CD8-positive, alpha-beta memory T cell (primary cell): Measurements from ENCODE around the gene ZFR2. TPM values are rescaled to one million over a fixed set of nuclear protein-coding genes. Genes with fewer than 3 reads are reported as not detected.
"Not testable (repeated sequence)": the region's sequence is repeated elsewhere in the genome, so short reads cannot be mapped to it uniquely, and the experiment has no call there.

Experiments used
- CTCF ChIA-PET: fragments of 350-600 bp; sonication (Branson Sonifier 250); formaldehyde crosslinking; loops from one replicate; lab custom pipeline; 2021; ENCODE audit warnings: antibody characterized with exemption; lab: Charles Lee
- POLR2A ChIA-PET: fragments of 350-600 bp; sonication (Branson Sonifier 250); formaldehyde crosslinking; loops from one replicate; lab custom pipeline; 2021; ENCODE audit warnings: antibody characterized with exemption; lab: Charles Lee
- DNase-seq, 5 donors: peaks; one replicate each; pipeline versions ENCODE4 v3.0.0 to v3.0.0-alpha.2; 2020 to 2022; ENCODE audit warnings: mixed read lengths in 1 of 5
- H3K27ac ChIP-seq: one replicate; pipeline ENCODE4 v1.7.0; 2013; ENCODE audit warnings: low read depth, mild to moderate bottlenecking, low read length, moderate library complexity
- H3K27me3 ChIP-seq: 2 replicates; pipeline ENCODE4 v1.7.0; 2013; ENCODE audit warnings: low read length, mild to moderate bottlenecking; ENCODE audit not compliant: insufficient read depth, poor library complexity, severe bottlenecking
- H3K36me3 ChIP-seq: 2 replicates; pipeline ENCODE4 v1.7.0; 2013; ENCODE audit warnings: mild to moderate bottlenecking, low read length, moderate library complexity; ENCODE audit not compliant: insufficient read depth
- H3K4me1 ChIP-seq: 2 replicates; pipeline ENCODE4 v1.7.0; 2013; ENCODE audit warnings: mild to moderate bottlenecking, low read length, moderate library complexity; ENCODE audit not compliant: insufficient read depth
- H3K4me3 ChIP-seq: 2 replicates; pipeline ENCODE4 v1.7.0; 2013; ENCODE audit warnings: mild to moderate bottlenecking, low read length
- H3K9me3 ChIP-seq: 2 replicates; pipeline ENCODE4 v1.7.0; 2013; ENCODE audit warnings: mild to moderate bottlenecking, low read length
- H3K27ac Mint-ChIP-seq, 8 donors: one replicate each; pipeline ENCODE4 v1.8.0; 2020 to 2021; ENCODE audit warnings: mixed read lengths in 8 of 8, mild to moderate bottlenecking in 6 of 8, inconsistent platforms in 3 of 8, moderate library complexity in 3 of 8
- H3K27me3 Mint-ChIP-seq, 2 donors: one replicate each; pipeline ENCODE4 v1.8.0; 2020 to 2021; ENCODE audit warnings: mixed read lengths in 2 of 2, mild to moderate bottlenecking in 1 of 2, moderate library complexity in 1 of 2
- H3K36me3 Mint-ChIP-seq, 3 donors: one replicate each; pipeline ENCODE4 v1.8.0; 2020 to 2021; ENCODE audit warnings: mixed read lengths in 3 of 3, inconsistent platforms in 1 of 3, mild to moderate bottlenecking in 1 of 3
- H3K4me1 Mint-ChIP-seq, 3 donors: one replicate each; pipeline ENCODE4 v1.8.0; 2020 to 2021; ENCODE audit warnings: mixed read lengths in 3 of 3, inconsistent platforms in 1 of 3, mild to moderate bottlenecking in 1 of 3
- H3K4me3 Mint-ChIP-seq, 7 donors: one replicate each; pipeline ENCODE4 v1.8.0; 2020 to 2021; ENCODE audit warnings: mixed read lengths in 7 of 7, mild to moderate bottlenecking in 6 of 7, moderate library complexity in 4 of 7, inconsistent platforms in 2 of 7
- H3K9me3 Mint-ChIP-seq, 5 donors: one replicate each; pipeline ENCODE4 v1.8.0; 2020 to 2022; ENCODE audit warnings: mixed read lengths in 5 of 5, mild to moderate bottlenecking in 3 of 5, moderate library complexity in 2 of 5, inconsistent platforms in 1 of 5
- polyA plus RNA-seq: library from polyadenylated mRNA; unstranded; fragments of 300-500 nt; fragmentation: Illumina TruSeq; gene quantifications from one replicate; pipeline ENCODE4 v1.2.3, GENCODE V29; 2021
- total RNA-seq, 2 experiments: library from RNA; stranded (reverse); gene quantifications; one replicate each; pipeline ENCODE4 v1.2.3, GENCODE V29; 2021

The ZFR2 gene
- total and polyA plus RNA-seq, 3 experiments from 2014 or later, result 0.57 to 4.8 (median 0.71) TPM

- Mint-ChIP-seq H3K36me3 (no peaks in the 10 kb centered on the region), H3K27ac (no peak overlapping the region), H3K27me3 (peaks cover 6 to 11% of the 10 kb centered on the region in 2 donors), H3K4me1 (peaks cover 7 to 10% (median 8%) of the 10 kb centered on the region in 3 donors), H3K4me3 (no peak overlapping the region), H3K9me3 (peaks cover 0 to 4% (median 0%) of the 10 kb centered on the region in 5 donors)
- Histone ChIP-seq H3K9me3 (no peaks in the 10 kb centered on the region), H3K4me1 (no peaks in the 10 kb centered on the region), H3K36me3 (no peaks in the 10 kb centered on the region), H3K27ac (no peak overlapping the region), H3K27me3 (no peaks in the 10 kb centered on the region), H3K4me3 (no peak overlapping the region)
- ChIA-PET CTCF (no interaction called here), POLR2A (no interaction called here)
- no peak for DNase-seq
Observed at GRCh38 chr19:3902317-3902973, 33.6 kb upstream of the ZFR2 start.

- H3K4me1 Mint-ChIP-seq, result peaks cover 7 to 10% (median 8%) of the 10 kb centered on the region in 3 donors
- peak overlapping the region in 1 of 7 donors; percentile 63 for H3K4me3 Mint-ChIP-seq
- DNase-seq, result no peak
- H3K27ac Mint-ChIP-seq, result peak overlapping the region in 1 of 8 donors; percentile 57
- no peaks in the 10 kb centered on the region for H3K27me3 ChIP-seq
- H3K27me3 Mint-ChIP-seq, result peaks cover 3 to 7% of the 10 kb centered on the region in 2 donors
- no peaks in the 10 kb centered on the region for H3K36me3 Mint-ChIP-seq
- H3K9me3 ChIP-seq, result no peaks in the 10 kb centered on the region
- peaks cover 0 to 4% (median 0%) of the 10 kb centered on the region in 5 donors for H3K9me3 Mint-ChIP-seq
- no peaks in the 10 kb centered on the region for H3K36me3 ChIP-seq
- H3K27ac ChIP-seq, result no peak overlapping the region
- CTCF ChIA-PET, result no interaction called here
- POLR2A ChIA-PET, result no interaction called here
- no peaks in the 10 kb centered on the region for H3K4me1 ChIP-seq
- no peak overlapping the region for H3K4me3 ChIP-seq
Observed at GRCh38 chr19:3899531-3900294, 30.9 kb upstream of the ZFR2 start.

- CTCF ChIA-PET, result interaction anchor here (0.9 kb wide), 1 partner anchor 15 kb away, joined by 3 read pairs; no protein-coding TSS in a partner anchor
- no peak overlapping the region for H3K4me3 ChIP-seq
- H3K9me3 Mint-ChIP-seq, result peaks cover 0 to 4% (median 0%) of the 10 kb centered on the region in 5 donors
- no peaks in the 10 kb centered on the region for H3K4me1 ChIP-seq
- peaks cover 7 to 10% (median 8%) of the 10 kb centered on the region in 3 donors for H3K4me1 Mint-ChIP-seq
- H3K36me3 Mint-ChIP-seq, result no peaks in the 10 kb centered on the region
- H3K27me3 ChIP-seq, result no peaks in the 10 kb centered on the region
- no peaks in the 10 kb centered on the region for H3K36me3 ChIP-seq
- DNase-seq, result no peak
- H3K27me3 Mint-ChIP-seq, result peaks cover 0 to 7% of the 10 kb centered on the region in 2 donors
- peak overlapping the region in 1 of 7 donors; percentile 8 for H3K4me3 Mint-ChIP-seq
- H3K27ac ChIP-seq, result no peak overlapping the region
- no peak overlapping the region for H3K27ac Mint-ChIP-seq
- H3K9me3 ChIP-seq, result no peaks in the 10 kb centered on the region
- POLR2A ChIA-PET, result no interaction called here
Observed at GRCh38 chr19:3898426-3898825, 29.6 kb upstream of the ZFR2 start.

GRCh38 chr19:3897936-3898335, 29.1 kb upstream of the ZFR2 start:
- Histone ChIP-seq H3K36me3 (no peaks in the 10 kb centered on the region), H3K27me3 (no peaks in the 10 kb centered on the region), H3K4me1 (no peaks in the 10 kb centered on the region), H3K9me3 (no peaks in the 10 kb centered on the region), H3K4me3 (no peak overlapping the region), H3K27ac (no peak overlapping the region)
- Mint-ChIP-seq H3K4me3 (peak overlapping the region in 5 of 7 donors; percentile 8 to 72 (median 36)), H3K27me3 (peaks cover 0 to 7% of the 10 kb centered on the region in 2 donors), H3K9me3 (peaks cover 0 to 4% (median 0%) of the 10 kb centered on the region in 5 donors), H3K36me3 (no peaks in the 10 kb centered on the region), H3K27ac (peak overlapping the region in 4 of 8 donors; percentile 18 to 59 (median 25)), H3K4me1 (peaks cover 7 to 10% (median 8%) of the 10 kb centered on the region in 3 donors)
- POLR2A ChIA-PET, result no interaction called here
- peak in 2 of 5 donors; percentile 11 to 29 for DNase-seq
- CTCF ChIA-PET, result interaction anchor here (0.9 kb wide), 1 partner anchor 16 kb away, joined by 3 read pairs; no protein-coding TSS in a partner anchor

- no peak for DNase-seq
- Mint-ChIP-seq H3K4me3 (no peak overlapping the region), H3K9me3 (peaks cover 0 to 4% (median 0%) of the 10 kb centered on the region in 5 donors), H3K27me3 (peaks cover 0 to 2% of the 10 kb centered on the region in 2 donors), H3K27ac (no peak overlapping the region), H3K36me3 (no peaks in the 10 kb centered on the region), H3K4me1 (peaks cover 7 to 10% (median 8%) of the 10 kb centered on the region in 3 donors)
- ChIA-PET CTCF (no interaction called here), POLR2A (no interaction called here)
- H3K27ac ChIP-seq, result no peak overlapping the region
- no peaks in the 10 kb centered on the region for H3K36me3 ChIP-seq
- H3K4me1 ChIP-seq, result no peaks in the 10 kb centered on the region
- no peaks in the 10 kb centered on the region for H3K9me3 ChIP-seq
- H3K4me3 ChIP-seq, result no peak overlapping the region
- H3K27me3 ChIP-seq, result no peaks in the 10 kb centered on the region
Observed at GRCh38 chr19:3895788-3896187, 26.9 kb upstream of the ZFR2 start.

- H3K4me1 ChIP-seq, H3K4me3 ChIP-seq, H3K9me3 ChIP-seq, H3K4me3 Mint-ChIP-seq, H3K4me1 Mint-ChIP-seq, H3K27me3 ChIP-seq, H3K27me3 Mint-ChIP-seq, H3K27ac Mint-ChIP-seq, H3K9me3 Mint-ChIP-seq, POLR2A ChIA-PET, DNase-seq, H3K36me3 Mint-ChIP-seq, H3K27ac ChIP-seq, H3K36me3 ChIP-seq: not testable (repeated sequence)
- CTCF ChIA-PET, result interaction anchor here (0.9 kb wide), 1 partner anchor 73 kb away, joined by 3 read pairs; no protein-coding TSS in a partner anchor
Observed at GRCh38 chr19:3894959-3895358, 26.1 kb upstream of the ZFR2 start.

- H3K4me1 ChIP-seq, result no peaks in the 10 kb centered on the region
- H3K4me3 ChIP-seq, result no peak overlapping the region
- no peaks in the 10 kb centered on the region for H3K9me3 ChIP-seq
- Mint-ChIP-seq H3K36me3 (no peaks in the 10 kb centered on the region), H3K4me3 (no peak overlapping the region), H3K27ac (no peak overlapping the region), H3K9me3 (peaks cover 0 to 2% (median 0%) of the 10 kb centered on the region in 5 donors), H3K4me1 (peaks cover 5 to 7% (median 6%) of the 10 kb centered on the region in 3 donors), H3K27me3 (peaks cover 0 to 1% of the 10 kb centered on the region in 2 donors)
- CTCF ChIA-PET, result no interaction called here
- POLR2A ChIA-PET, result no interaction called here
- H3K36me3 ChIP-seq, result no peaks in the 10 kb centered on the region
- H3K27me3 ChIP-seq, result no peaks in the 10 kb centered on the region
- no peak for DNase-seq
- H3K27ac ChIP-seq, result no peak overlapping the region
Observed at GRCh38 chr19:3893509-3894179, 24.8 kb upstream of the ZFR2 start.
